HUDEP-2 (cell line): ENCODE results near the gene XCL1.

Experiments
- DNase-seq, 76 experiments: peaks; one replicate each; lab custom pipeline; 2025; ENCODE audit not compliant: unreplicated experiment in 76 of 76; lab: John Stamatoyannopoulos, UW

XCL1 gene

GRCh38 chr1:168601051-168601450, 24.6 kb downstream of the XCL1 start:
- no peak for DNase-seq

- peak in 43 of 76 experiments; percentile 0 to 61 (median 17) for DNase-seq
Measured at GRCh38 chr1:168603501-168604110, 27.2 kb downstream of the XCL1 start.

GRCh38 chr1:168605443-168605842, 29.0 kb downstream of the XCL1 start:
- no peak for DNase-seq

GRCh38 chr1:168606096-168606495, 29.7 kb downstream of the XCL1 start:
- DNase-seq: no peak

GRCh38 chr1:168607872-168608428, 31.5 kb downstream of the XCL1 start:
- DNase-seq: no peak

GRCh38 chr1:168608796-168609715, 32.7 kb downstream of the XCL1 start:
- no peak for DNase-seq

GRCh38 chr1:168609741-168610510, 33.5 kb downstream of the XCL1 start:
- DNase-seq: no peak

GRCh38 chr1:168613038-168613451, 36.6 kb downstream of the XCL1 start:
- no peak for DNase-seq

GRCh38 chr1:168613691-168614231, 37.4 kb downstream of the XCL1 start:
- DNase-seq: no peak

- no peak for DNase-seq
Measured at GRCh38 chr1:168614235-168614634, 37.8 kb downstream of the XCL1 start.

GRCh38 chr1:168615965-168616364, 39.6 kb downstream of the XCL1 start:
- DNase-seq: no peak

- no peak for DNase-seq
Measured at GRCh38 chr1:168617974-168618750, 41.8 kb downstream of the XCL1 start.

- DNase-seq: no peak
Measured at GRCh38 chr1:168618886-168619285, 42.5 kb downstream of the XCL1 start.

GRCh38 chr1:168621356-168621755, 45.0 kb downstream of the XCL1 start:
- DNase-seq: no peak

GRCh38 chr1:168623003-168623828, 46.8 kb downstream of the XCL1 start:
- no peak for DNase-seq

- no peak for DNase-seq
Measured at GRCh38 chr1:168623831-168624230, 47.4 kb downstream of the XCL1 start.

GRCh38 chr1:168626326-168626725, 49.9 kb downstream of the XCL1 start:
- DNase-seq: no peak

GRCh38 chr1:168627370-168627769, 51.0 kb downstream of the XCL1 start:
- no peak for DNase-seq

GRCh38 chr1:168628807-168629206, 52.4 kb downstream of the XCL1 start:
- DNase-seq: no peak
